Activated CD4-positive, alpha-beta T cell treated with anti-CD3 and anti-CD28 coated beads, Interleukin-2, amount 50 U/mL, for 48 hours (primary cell): ENCODE measurements around the gene INHBE.
A peak's percentile ranks its signal among the peaks of the same experiment; 100 is the strongest.
"Not testable (repeated sequence)": the region's sequence is repeated elsewhere in the genome, so short reads cannot be mapped to it uniquely, and the experiment has no call there.

ENCODE experiments used
- DNase-seq, 2 experiments: peaks; one replicate each; pipeline ENCODE4 v3.0.0-alpha.2; 2020

INHBE gene

GRCh38 chr12:57441846-57442427, 13.2 kb upstream of the INHBE start:
- no peak for DNase-seq

DNA sequence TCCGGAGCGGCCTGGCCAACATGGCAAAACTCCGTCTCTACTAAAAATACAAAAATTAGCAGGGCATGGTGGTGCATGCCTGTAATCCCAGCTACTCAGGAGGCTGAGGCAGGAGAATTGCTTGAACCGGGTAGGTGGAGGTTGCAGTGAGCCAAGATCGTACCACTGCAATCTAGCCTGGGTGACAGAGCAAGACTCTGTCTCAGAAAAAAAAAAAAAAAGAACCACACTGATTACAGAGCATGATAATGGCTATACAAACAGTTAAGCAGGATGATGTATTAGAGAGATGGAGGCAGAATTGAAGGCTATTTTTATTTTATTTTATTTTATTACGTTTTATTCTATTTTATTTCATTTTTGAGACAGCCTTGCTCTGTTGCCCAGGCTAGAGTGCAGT, 10.8 kb upstream of the INHBE start:
- not testable (repeated sequence) for DNase-seq

- DNase-seq, result no peak
These were observed 10.4 kb upstream of the INHBE start for GRCh38 chr12:57444744-57445143.

GRCh38 chr12:57446292-57446960, 8.7 kb upstream of the INHBE start:
- no peak for DNase-seq

GRCh38 chr12:57448669-57449068, 6.4 kb upstream of the INHBE start:
- no peak for DNase-seq

DNA sequence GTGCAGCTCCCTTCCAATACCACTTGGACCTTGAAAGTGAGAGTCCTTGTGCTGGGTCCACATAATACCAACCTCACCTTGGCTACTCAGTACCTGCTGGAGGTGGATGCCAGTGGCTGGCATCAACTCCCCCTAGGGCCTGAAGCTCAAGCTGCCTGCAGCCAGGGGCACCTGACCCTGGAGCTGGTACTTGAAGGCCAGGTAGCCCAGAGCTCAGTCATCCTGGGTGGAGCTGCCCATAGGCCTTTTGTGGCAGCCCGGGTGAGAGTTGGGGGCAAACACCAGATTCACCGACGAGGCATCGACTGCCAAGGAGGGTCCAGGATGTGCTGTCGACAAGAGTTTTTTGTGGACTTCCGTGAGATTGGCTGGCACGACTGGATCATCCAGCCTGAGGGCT, 5.7 kb upstream of the INHBE start:
- no peak for DNase-seq

DNA sequence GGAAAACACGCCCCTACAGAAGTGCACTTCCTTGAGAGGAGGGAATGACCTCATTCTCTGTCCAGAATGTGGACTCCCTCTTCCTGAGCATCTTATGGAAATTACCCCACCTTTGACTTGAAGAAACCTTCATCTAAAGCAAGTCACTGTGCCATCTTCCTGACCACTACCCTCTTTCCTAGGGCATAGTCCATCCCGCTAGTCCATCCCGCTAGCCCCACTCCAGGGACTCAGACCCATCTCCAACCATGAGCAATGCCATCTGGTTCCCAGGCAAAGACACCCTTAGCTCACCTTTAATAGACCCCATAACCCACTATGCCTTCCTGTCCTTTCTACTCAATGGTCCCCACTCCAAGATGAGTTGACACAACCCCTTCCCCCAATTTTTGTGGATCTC, 5.0 kb upstream of the INHBE start:
- DNase-seq, result no peak

DNA sequence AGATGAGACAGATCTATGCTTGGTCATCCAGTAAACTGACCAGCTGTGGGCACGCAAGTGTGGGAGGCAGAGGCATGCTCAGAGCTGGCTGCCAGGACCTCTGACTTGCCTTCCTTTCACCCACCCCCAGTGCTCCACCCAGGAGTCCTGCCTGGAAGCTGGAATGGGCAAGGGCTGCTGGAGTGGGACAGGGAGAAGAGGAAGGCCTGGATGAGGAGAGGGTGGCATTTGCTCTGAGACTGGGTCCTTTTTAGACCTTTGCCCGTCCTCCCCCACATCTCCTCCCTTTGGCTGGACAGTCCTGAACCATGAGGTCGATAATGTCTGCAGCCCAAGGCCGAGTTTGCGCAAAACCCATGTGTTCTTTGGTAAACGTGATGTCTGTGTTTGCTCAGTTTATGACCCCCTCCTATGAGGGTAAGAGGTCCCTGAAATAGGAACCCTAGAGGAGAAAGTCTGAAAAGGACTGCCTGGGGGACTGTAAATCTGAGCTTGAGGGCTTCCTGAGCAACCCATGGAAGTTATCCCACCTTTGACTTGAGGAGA, 3.8 kb upstream of the INHBE start:
- no peak for DNase-seq

DNA sequence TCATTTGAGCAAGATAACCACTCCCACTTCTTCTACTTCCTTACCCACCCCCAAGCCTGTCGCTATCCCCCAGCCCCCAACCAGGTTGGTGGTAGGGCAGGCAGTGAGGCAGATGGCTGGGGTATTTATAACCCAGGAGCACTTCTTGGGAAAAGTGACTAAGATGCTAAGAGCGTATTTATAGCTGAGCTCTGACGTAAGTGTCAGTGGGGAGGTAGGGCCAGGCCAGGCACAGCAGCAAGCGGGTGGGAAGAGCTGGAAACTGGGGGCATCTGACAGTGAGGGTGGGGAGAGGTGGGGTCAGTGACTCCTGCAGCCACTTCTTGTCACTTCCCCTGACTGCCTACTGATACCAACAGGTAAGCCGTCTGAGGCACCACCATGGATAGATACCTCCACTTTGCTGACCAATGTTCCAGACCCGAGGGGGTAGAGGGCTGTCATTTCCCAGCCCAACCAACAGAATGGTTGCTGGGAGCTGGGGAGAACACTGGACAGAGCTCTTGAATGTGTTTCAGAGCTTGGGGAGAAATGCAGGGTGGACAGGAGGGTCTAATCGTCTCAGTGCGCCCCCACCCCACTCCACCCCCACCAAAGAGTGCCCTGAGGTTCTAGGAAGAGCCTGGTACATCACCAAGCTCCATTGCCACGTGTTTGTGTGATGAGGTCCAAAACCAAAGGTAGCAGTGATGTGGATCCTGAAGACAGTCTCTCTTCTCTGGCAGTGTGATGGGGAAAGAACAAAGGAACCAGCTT, 2.7 kb upstream of the INHBE start:
- no peak for DNase-seq

DNA sequence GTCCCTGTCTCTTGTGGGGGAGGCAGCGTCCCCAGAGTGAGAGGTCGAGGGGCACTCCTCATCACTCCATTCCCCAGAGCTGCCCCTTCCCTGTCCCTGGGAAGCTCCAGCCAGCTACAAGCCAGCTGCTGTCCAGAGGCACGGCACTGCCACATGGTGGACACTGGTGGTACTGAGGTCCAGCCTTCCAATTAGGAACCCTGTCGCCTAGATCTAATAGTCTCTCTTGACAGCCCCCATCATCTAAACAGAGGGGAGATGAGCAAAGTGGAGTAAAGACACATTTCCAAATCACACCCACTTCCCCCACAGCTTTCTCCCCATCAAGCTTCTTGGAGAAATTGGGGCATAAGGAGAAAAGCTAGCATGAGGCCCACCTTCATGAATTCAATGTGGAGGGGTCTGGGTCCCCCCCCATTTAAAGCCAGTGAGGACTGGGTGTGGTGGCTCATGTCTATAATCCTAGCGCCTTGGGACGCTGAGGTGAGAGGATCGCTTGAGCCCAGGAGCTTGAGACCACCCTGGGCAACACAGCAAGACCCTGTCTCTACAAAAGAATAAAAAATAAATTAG, 2.1 kb upstream of the INHBE start:
- DNase-seq, result peak; percentile 75 to 80

GRCh38 chr12:57454213-57454565, 918 bp upstream of the INHBE start:
- DNase-seq, result no peak

DNA sequence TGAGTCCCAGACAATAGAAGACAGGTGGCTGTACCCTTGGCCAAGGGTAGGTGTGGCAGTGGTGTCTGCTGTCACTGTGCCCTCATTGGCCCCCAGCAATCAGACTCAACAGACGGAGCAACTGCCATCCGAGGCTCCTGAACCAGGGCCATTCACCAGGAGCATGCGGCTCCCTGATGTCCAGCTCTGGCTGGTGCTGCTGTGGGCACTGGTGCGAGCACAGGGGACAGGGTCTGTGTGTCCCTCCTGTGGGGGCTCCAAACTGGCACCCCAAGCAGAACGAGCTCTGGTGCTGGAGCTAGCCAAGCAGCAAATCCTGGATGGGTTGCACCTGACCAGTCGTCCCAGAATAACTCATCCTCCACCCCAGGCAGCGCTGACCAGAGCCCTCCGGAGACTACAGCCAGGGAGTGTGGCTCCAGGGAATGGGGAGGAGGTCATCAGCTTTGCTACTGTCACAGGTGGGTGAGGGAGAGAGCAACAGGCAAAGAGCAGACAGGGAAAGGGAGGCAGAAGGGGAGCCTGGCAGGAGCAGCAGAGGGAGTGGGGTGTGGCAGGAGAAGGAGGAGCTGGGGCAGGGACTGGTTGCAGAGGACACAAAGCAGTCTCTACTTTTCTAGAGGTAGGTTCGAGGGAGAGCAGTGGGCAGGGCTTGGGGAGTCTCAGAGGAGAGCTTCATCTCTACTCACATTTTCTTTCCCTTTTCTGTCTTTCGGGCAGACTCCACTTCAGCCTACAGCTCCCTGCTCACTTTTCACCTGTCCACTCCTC, 452 bp downstream of the INHBE start:
- no peak for DNase-seq

- peak; percentile 46 to 59 for DNase-seq
These were observed 1.1 kb downstream of the INHBE start for GRCh38 chr12:57456145-57456700.

DNA sequence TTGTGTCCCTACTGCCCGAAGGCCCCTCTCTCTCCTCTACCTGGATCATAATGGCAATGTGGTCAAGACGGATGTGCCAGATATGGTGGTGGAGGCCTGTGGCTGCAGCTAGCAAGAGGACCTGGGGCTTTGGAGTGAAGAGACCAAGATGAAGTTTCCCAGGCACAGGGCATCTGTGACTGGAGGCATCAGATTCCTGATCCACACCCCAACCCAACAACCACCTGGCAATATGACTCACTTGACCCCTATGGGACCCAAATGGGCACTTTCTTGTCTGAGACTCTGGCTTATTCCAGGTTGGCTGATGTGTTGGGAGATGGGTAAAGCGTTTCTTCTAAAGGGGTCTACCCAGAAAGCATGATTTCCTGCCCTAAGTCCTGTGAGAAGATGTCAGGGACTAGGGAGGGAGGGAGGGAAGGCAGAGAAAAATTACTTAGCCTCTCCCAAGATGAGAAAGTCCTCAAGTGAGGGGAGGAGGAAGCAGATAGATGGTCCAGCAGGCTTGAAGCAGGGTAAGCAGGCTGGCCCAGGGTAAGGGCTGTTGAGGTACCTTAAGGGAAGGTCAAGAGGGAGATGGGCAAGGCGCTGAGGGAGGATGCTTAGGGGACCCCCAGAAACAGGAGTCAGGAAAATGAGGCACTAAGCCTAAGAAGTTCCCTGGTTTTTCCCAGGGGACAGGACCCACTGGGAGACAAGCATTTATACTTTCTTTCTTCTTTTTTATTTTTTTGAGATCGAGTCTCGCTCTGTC, 1.8 kb downstream of the INHBE start:
- no peak for DNase-seq

DNA sequence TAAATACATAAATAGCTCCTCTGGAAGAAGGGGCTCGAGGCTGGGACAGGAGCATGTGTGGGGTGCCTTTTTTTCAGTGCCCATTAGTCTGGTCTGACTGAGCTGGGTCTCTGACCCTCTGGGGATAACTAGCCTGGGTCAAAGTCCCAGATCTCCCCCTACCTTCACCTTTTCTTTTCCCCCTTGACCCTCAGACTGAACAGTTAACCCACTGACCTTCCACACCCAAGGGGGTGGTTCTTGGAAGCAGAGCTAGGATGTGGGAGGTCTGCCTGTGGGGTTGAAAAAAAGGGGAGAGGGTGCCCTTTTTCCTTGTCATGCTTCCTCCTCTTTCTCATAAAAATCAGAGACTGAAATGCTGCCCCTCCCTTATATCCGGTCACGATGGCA, 3.6 kb downstream of the INHBE start:
- no peak for DNase-seq

DNA sequence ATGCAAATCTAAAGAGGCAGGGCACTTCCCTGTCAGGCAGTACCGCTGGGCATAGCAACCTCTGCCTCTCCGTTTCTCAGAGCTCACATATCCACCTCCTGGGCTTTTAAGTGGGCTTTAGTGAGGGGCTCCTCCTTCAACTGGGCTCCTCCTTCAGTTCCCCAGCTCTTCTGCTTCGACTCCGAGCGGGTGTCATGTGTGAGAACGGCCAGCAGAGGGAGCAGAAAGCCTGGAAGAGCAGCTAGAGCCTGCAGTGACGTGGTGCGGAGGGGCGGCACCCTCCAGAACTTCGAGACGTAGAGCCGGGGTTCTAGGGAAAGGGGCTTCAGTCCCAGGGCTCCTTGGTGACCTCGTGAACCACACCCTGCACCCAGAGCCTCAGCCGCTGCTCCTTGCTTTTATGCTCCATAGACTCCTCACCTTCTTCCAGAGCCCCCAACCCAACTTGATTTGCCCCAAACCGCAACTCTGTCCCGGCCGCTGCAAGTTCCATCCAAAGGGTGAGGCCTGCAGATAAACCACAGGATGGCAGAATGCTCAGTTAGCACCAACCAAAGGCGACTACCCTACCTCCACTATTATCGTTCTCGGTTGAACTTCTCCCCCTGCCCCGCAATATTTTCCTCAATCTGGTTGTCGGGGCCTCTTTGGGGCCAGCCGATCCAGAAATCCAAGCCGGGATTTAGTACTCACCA, 4.1 kb downstream of the INHBE start:
- peak; percentile 97 to 98 for DNase-seq

- no peak for DNase-seq
These were observed 4.8 kb downstream of the INHBE start, which contains the start of gene GLI1 for GRCh38 chr12:57459750-57460467. Gene GLI1 (plus strand): TSS chr12:57459785. CDS start chr12:57463692, 3,907 bp downstream.

- no peak for DNase-seq
These were observed 5.3 kb downstream of the INHBE start for GRCh38 chr12:57460468-57460784.

DNA sequence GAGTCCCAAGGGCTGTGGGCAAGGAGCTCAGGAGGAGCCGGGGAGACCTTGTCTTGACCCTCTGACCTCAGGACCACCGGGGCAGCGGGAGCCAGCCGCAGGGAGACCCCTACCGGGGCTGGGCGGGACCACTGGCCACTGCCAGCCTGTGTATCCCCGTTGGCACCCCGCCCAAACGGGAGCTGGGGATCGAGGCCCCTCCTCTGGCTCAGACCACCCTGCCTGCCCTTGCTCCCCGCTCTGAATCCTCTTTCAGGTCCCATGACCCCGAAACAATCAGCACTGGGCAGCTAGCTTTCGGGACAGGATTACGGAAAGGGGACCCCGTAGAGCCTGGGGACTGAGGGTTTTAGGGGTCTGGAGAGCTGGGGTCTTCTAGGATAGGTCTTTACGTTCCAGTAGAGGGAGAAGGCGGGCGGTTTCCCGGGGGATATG, 5.8 kb downstream of the INHBE start:
- DNase-seq, result no peak

GRCh38 chr12:57461276-57461916, 6.3 kb downstream of the INHBE start:
- DNase-seq, result peak; percentile 38 to 39
